AG10803 (cell line): ENCODE measurements around the gene DBN1.

Source experiments
- DNase-seq: peaks from one replicate; pipeline ENCODE4 v3.0.0; 2010; ENCODE audit warnings: low read depth
- H3K4me3 ChIP-seq: 2 replicates; pipeline ENCODE4 v1.5.1; 2011; ENCODE audit warnings: mild to moderate bottlenecking, low read length, control low read depth
- CTCF ChIP-seq: conservative IDR thresholded peaks from 2 replicates; pipeline ENCODE4 v1.5.1; 2011; ENCODE audit warnings: mild to moderate bottlenecking, low read length, control low read depth, inconsistent platforms

The DBN1 gene

GRCh38 chr5:177471610-177472356 is 1.7 kb downstream of the DBN1 start:
- no peak for TF ChIP-seq CTCF
- peak overlapping the region; percentile 88 for H3K4me3 ChIP-seq
- DNase-seq: peak; percentile 74

DNA sequence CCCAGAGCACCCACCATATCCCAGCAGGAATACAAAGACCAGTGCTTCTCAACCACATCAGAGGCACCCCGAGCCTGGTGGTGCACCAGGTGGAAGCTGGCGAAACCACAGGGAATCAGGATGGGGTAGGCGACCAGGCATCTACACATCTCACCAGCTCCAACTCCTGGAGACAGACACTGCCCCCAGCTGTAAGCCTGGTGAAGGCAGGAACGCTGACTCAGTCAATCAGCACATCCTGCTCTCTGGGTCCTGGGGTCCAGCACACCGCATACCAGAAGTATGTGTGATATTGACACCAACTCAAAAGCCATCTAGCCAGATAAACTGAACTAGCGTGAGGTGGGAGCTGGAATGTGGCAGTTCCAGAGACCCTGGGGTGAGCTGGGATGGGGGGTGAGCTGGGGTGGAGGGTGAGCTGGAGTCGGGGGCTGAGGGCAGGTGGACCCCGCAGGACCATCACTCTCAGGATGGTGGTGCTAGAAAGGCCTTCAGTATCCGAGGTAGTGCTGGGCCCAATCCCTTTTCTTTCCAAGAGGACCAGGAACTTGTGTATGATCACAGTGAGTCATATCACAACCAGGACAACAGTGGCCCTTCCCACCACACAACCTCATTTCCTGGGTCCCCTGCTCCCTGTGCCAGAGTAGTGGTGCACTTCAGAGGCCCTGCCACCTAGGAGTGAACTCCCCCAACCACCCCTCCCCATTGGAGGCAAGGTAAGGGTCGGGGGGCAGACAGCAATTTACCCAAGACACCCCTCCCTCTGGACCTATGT is 2.5 kb downstream of the DBN1 start:
- DNase-seq: no peak
- peak overlapping the region; percentile 88 for H3K4me3 ChIP-seq
- TF ChIP-seq CTCF: no peak

- no peak for TF ChIP-seq CTCF
- no peak overlapping the region for H3K4me3 ChIP-seq
- DNase-seq: no peak
These were observed 3.5 kb downstream of the DBN1 start for GRCh38 chr5:177469750-177470525.

- peak; percentile 78 for DNase-seq
These were observed 4.5 kb downstream of the DBN1 start for GRCh38 chr5:177468685-177469628.

DNA sequence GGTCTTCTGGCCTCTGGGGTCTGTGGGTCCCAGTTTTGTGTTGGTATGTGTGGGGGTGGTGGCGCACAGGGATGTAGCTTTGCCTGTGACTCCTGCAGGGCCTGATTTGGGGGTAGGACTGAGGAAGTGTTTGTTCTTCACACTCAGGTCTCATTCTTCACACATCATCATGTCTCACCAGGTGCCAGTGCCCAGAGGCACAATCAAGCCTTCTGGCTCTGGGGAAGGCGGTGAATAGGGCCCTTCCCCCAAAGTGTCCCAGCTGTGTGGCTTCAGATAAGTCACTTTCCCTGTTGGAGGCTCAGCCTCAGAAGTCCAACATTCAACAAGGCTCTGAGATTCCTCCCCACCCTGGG is 5.1 kb downstream of the DBN1 start:
- no peak for TF ChIP-seq CTCF
- H3K4me3 ChIP-seq: no peak overlapping the region
- no peak for DNase-seq

More at GRCh38 chr5:177468685-177469628, 4.5 kb downstream of the DBN1 start:
- TF ChIP-seq CTCF: no peak
- no peak overlapping the region for H3K4me3 ChIP-seq

- H3K4me3 ChIP-seq: no peak overlapping the region
- no peak for TF ChIP-seq CTCF
These were observed 6.0 kb downstream of the DBN1 start for GRCh38 chr5:177467436-177467835.

More at GRCh38 chr5:177467436-177467835, 6.0 kb downstream of the DBN1 start:
- DNase-seq: no peak
